SH-SY5Y (cell line): ENCODE data around the gene CD244.

Source experiments
- GATA2 ChIP-seq: IDR thresholded peaks from 2 replicates; pipeline ENCODE4 v1.6.1; 2011; ENCODE audit warnings: mild to moderate bottlenecking, low read depth, low read length
- GATA3 ChIP-seq: IDR thresholded peaks from 2 replicates; pipeline ENCODE4 v1.6.1; 2011; ENCODE audit warnings: low read depth, mild to moderate bottlenecking, low read length, moderate library complexity

GRCh38 chr1:160877221-160877620, 14.5 kb upstream of the CD244 start:
- TF ChIP-seq GATA3 (no peak), GATA2 (no peak)
